Measurements from ENCODE around the gene CHIC2.

DNA sequence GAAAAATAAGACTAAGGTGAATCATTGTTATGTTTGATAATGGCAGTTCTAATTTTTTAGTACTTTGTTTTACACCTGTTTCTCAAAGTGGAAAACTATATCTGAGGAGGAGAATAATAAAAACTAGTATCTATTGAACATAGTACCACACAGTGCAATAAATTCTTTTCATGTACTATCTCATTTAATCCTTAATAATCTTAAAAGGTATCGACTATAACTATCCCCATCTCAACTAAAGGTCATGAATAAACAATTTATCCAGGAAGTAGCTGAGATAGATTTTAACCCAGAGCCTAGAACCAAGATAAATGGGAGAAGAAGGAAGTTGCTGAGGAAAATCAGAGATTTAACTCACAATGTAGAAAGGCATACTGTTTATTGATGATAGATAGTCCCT lies 2.5 kb downstream of the CHIC2 start:
- TF ChIP-seq CTCF (IDR thresholded peaks at IDR 0.05) = no peak
- no peak for TF ChIP-seq EZH2 (IDR thresholded peaks at IDR 0.05)
